ENCODE measurements around the gene ZNF763. TPM values are rescaled to one million over a fixed set of nuclear protein-coding genes. Genes with fewer than 3 reads are reported as not detected.
"Not testable (repeated sequence)": the region's sequence is repeated elsewhere in the genome, so short reads cannot be mapped to it uniquely, and the experiment has no call there.

Gene ZNF763
- total RNA-seq, 1 donor from 2014 or later, result 1.1 TPM

DNA sequence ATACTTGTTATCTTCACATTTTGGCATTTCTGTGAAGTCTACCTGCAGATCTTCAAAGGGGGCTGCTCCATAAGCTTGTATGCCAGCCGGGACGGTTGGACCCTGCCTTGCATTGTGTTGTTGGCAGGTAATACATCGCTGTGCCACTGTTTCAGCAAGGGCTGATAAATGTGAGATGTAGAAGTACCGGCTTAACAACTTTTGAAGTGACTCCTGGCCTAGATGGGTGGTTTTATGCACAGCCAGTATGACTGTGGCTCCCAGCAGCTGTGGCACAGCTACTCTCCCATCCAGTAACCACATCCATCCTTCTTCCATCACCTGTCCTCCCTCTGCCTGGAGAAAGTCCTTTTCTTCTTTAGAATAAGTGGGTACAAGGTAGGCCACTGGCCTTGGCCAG lies 20.2 kb upstream of the ZNF763 start:
- Mint-ChIP-seq H3K27ac (ENCODE audit: unreplicated experiment) (no peak overlapping the region), H3K4me3 (ENCODE audit: unreplicated experiment) (no peak overlapping the region), H3K4me1 (ENCODE audit: low read depth) (no peaks in the 10 kb centered on the region), H3K27me3 (ENCODE audit: low read depth) (no peaks in the 10 kb centered on the region), H3K9me3 (ENCODE audit: low read depth) (peaks cover 76% of the 10 kb centered on the region), H3K36me3 (ENCODE audit: low read depth) (peaks cover 76% of the 10 kb centered on the region)
- DNase-seq (ENCODE audit: low spot score), result no peak
- TF ChIP-seq, protein P1, sequence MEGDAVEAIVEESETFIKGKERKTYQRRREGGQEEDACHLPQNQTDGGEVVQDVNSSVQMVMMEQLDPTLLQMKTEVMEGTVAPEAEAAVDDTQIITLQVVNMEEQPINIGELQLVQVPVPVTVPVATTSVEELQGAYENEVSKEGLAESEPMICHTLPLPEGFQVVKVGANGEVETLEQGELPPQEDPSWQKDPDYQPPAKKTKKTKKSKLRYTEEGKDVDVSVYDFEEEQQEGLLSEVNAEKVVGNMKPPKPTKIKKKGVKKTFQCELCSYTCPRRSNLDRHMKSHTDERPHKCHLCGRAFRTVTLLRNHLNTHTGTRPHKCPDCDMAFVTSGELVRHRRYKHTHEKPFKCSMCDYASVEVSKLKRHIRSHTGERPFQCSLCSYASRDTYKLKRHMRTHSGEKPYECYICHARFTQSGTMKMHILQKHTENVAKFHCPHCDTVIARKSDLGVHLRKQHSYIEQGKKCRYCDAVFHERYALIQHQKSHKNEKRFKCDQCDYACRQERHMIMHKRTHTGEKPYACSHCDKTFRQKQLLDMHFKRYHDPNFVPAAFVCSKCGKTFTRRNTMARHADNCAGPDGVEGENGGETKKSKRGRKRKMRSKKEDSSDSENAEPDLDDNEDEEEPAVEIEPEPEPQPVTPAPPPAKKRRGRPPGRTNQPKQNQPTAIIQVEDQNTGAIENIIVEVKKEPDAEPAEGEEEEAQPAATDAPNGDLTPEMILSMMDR (IDR thresholded peaks at IDR 0.05), result no peak

DNA sequence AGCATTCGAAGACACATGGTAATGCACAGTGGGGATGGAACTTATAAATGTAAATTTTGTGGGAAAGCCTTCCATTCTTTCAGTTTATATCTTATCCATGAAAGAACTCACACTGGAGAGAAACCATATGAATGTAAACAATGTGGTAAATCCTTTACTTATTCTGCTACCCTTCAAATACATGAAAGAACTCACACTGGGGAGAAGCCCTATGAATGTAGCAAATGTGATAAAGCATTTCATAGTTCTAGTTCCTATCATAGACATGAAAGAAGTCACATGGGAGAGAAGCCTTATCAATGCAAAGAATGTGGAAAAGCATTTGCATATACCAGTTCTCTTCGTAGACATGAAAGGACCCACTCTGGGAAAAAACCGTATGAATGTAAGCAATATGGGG lies 16.2 kb upstream of the ZNF763 start:
- no peak overlapping the region for H3K4me3 Mint-ChIP-seq (ENCODE audit: unreplicated experiment)
- H3K27ac Mint-ChIP-seq (ENCODE audit: unreplicated experiment), result no peak overlapping the region
- peaks cover 72% of the 10 kb centered on the region for H3K9me3 Mint-ChIP-seq (ENCODE audit: low read depth)
- H3K4me1 Mint-ChIP-seq (ENCODE audit: low read depth), result no peaks in the 10 kb centered on the region
- no peaks in the 10 kb centered on the region for H3K27me3 Mint-ChIP-seq (ENCODE audit: low read depth)
- DNase-seq (ENCODE audit: low spot score), result no peak
- TF ChIP-seq, protein P1 (IDR thresholded peaks at IDR 0.05), result no peak
- peaks cover 82% of the 10 kb centered on the region for H3K36me3 Mint-ChIP-seq (ENCODE audit: low read depth)

- H3K9me3 Mint-ChIP-seq (ENCODE audit: low read depth), result peaks cover 70% of the 10 kb centered on the region
Measured at GRCh38 chr19:11949201-11949600, 15.6 kb upstream of the ZNF763 start.

GRCh38 chr19:11949614-11950080 lies 15.2 kb upstream of the ZNF763 start:
- H3K4me3 Mint-ChIP-seq (ENCODE audit: unreplicated experiment); H3K27me3 Mint-ChIP-seq (ENCODE audit: low read depth); DNase-seq (ENCODE audit: low spot score); H3K27ac Mint-ChIP-seq (ENCODE audit: unreplicated experiment); H3K4me1 Mint-ChIP-seq (ENCODE audit: low read depth): not testable (repeated sequence)
- peaks cover 66% of the 10 kb centered on the region for H3K9me3 Mint-ChIP-seq (ENCODE audit: low read depth)
- peaks cover 74% of the 10 kb centered on the region for H3K36me3 Mint-ChIP-seq (ENCODE audit: low read depth)

More at GRCh38 chr19:11949201-11949600, 15.6 kb upstream of the ZNF763 start:
- Mint-ChIP-seq H3K4me3 (ENCODE audit: unreplicated experiment) (no peak overlapping the region), H3K36me3 (ENCODE audit: low read depth) (peaks cover 78% of the 10 kb centered on the region), H3K27me3 (ENCODE audit: low read depth) (no peaks in the 10 kb centered on the region), H3K4me1 (ENCODE audit: low read depth) (no peaks in the 10 kb centered on the region), H3K27ac (ENCODE audit: unreplicated experiment) (no peak overlapping the region)
- no peak for DNase-seq (ENCODE audit: low spot score)
- TF ChIP-seq, protein P1 (IDR thresholded peaks at IDR 0.05), result no peak

- TF ChIP-seq, protein P1 (IDR thresholded peaks at IDR 0.05), result no peak
- Mint-ChIP-seq H3K36me3 (ENCODE audit: low read depth) (peaks cover 70% of the 10 kb centered on the region), H3K27me3 (ENCODE audit: low read depth) (no peaks in the 10 kb centered on the region), H3K4me1 (ENCODE audit: low read depth) (no peaks in the 10 kb centered on the region), H3K27ac (ENCODE audit: unreplicated experiment) (no peak overlapping the region), H3K9me3 (ENCODE audit: low read depth) (peaks cover 66% of the 10 kb centered on the region), H3K4me3 (ENCODE audit: unreplicated experiment) (no peak overlapping the region)
- no peak for DNase-seq (ENCODE audit: low spot score)
Measured at GRCh38 chr19:11950312-11950711, 14.5 kb upstream of the ZNF763 start.

All from chondrocyte (in vitro differentiated cells).